Keratinocyte (primary cell): ENCODE measurements around the gene TENT4B. TPM values are rescaled to one million over a fixed set of nuclear protein-coding genes. Genes with fewer than 3 reads are reported as not detected.

Experiments
- DNase-seq: peaks from one replicate; pipeline ENCODE4 v3.0.0-alpha.2; 2011; ENCODE audit warnings: low read depth, missing footprints, low spot score
- FAIRE-seq: peaks from 2 replicates; lab custom pipeline; 2011; peaks lifted over from hg19 to GRCh38; lab: Jason Lieb, UNC
- H2AFZ ChIP-seq: 2 replicates; pipeline ENCODE4 v1.6.0; 2012; ENCODE audit warnings: low read length, control low read depth, inconsistent platforms; ENCODE audit not compliant: control insufficient read depth
- H3K27ac ChIP-seq: 2 replicates; pipeline ENCODE4 v1.5.1; 2011; ENCODE audit warnings: low read length; ENCODE audit not compliant: control insufficient read depth, insufficient read depth
- H3K27me3 ChIP-seq: 3 replicates; pipeline ENCODE4 v1.6.0; 2011; ENCODE audit warnings: low read length; ENCODE audit not compliant: control insufficient read depth, insufficient read depth; ENCODE audit errors: extremely low read depth
- H3K36me3 ChIP-seq, 2 experiments: 2 replicates in 1 of 2; 3 replicates in 1 of 2; pipeline ENCODE4 v1.5.1; 2011; ENCODE audit warnings: low read length in 2 of 2, mild to moderate bottlenecking in 1 of 2; ENCODE audit not compliant: control insufficient read depth in 2 of 2, insufficient read depth in 2 of 2; ENCODE audit errors: extremely low read depth in 1 of 2
- H3K4me1 ChIP-seq: 3 replicates; pipeline ENCODE4 v1.5.1; 2011; ENCODE audit warnings: low read length; ENCODE audit not compliant: control insufficient read depth, insufficient read depth; ENCODE audit errors: extremely low read depth
- H3K4me2 ChIP-seq: 3 replicates; pipeline ENCODE4 v1.6.0; 2011; ENCODE audit warnings: low read depth, low read length; ENCODE audit not compliant: control insufficient read depth, insufficient read depth; ENCODE audit errors: extremely low read depth
- H3K4me3 ChIP-seq, 3 experiments: fragments of 200-600 bp in 1 of 3; sonication (generic) in 1 of 3; 2 replicates in 2 of 3; 3 replicates in 1 of 3; pipeline ENCODE4 v1.5.1; 2011 to 2016; ENCODE audit warnings: low read length in 3 of 3, mild to moderate bottlenecking in 3 of 3, control low read depth in 2 of 3, inconsistent platforms in 1 of 3, low read depth in 1 of 3, mixed read lengths in 1 of 3, mixed run types in 1 of 3, moderate library complexity in 1 of 3; ENCODE audit not compliant: control insufficient read depth in 2 of 3, insufficient read depth in 2 of 3; ENCODE audit errors: extremely low read depth in 1 of 3
- H3K79me2 ChIP-seq: 2 replicates; pipeline ENCODE4 v1.6.0; 2012; ENCODE audit warnings: low read length; ENCODE audit not compliant: control insufficient read depth, insufficient read depth
- H3K9ac ChIP-seq: 3 replicates; pipeline ENCODE4 v1.6.0; 2011; ENCODE audit warnings: low read length; ENCODE audit not compliant: control insufficient read depth, insufficient read depth; ENCODE audit errors: extremely low read depth
- H3K9me1 ChIP-seq: 3 replicates; pipeline ENCODE4 v1.6.0; 2011; ENCODE audit warnings: low read length; ENCODE audit not compliant: control insufficient read depth, insufficient read depth; ENCODE audit errors: extremely low read depth
- H3K9me3 ChIP-seq: 2 replicates; pipeline ENCODE4 v1.5.1; 2012; ENCODE audit warnings: low read depth, low read length; ENCODE audit not compliant: control insufficient read depth
- H4K20me1 ChIP-seq: 3 replicates; pipeline ENCODE4 v1.6.0; 2011; ENCODE audit warnings: low read length; ENCODE audit not compliant: control insufficient read depth, insufficient read depth; ENCODE audit errors: extremely low read depth
- CTCF ChIP-seq, 3 experiments: IDR thresholded peaks in 1 of 3; conservative IDR thresholded peaks in 1 of 3; optimal IDR thresholded peaks in 1 of 3; 2 replicates in 2 of 3; 3 replicates in 1 of 3; pipeline versions ENCODE3 to v1.5.1; 2011; ENCODE audit warnings: low read length in 3 of 3, mild to moderate bottlenecking in 3 of 3, moderate library complexity in 2 of 3, control low read depth in 1 of 3, inconsistent platforms in 1 of 3; ENCODE audit not compliant: insufficient read depth in 2 of 3; ENCODE audit errors: extremely low read depth in 1 of 3
- EZH2 ChIP-seq: IDR thresholded peaks from one replicate; pipeline ENCODE4 v1.6.1; 2012; ENCODE audit warnings: inconsistent platforms, mild to moderate bottlenecking, low read length, moderate library complexity
- dilution Hi-C: fragments of 300-500 bp; cut with MboI; formaldehyde crosslinking; loops from one replicate; pipeline ENCODE4 v1.7.0; 2020; ENCODE audit warnings: low sequenced_read_pairs; ENCODE audit not compliant: extremely low pct_ligation_motif_present
- polyA plus RNA-seq, 5 experiments: library from polyadenylated mRNA; depleted of rRNA in 3 of 5; stranded (reverse) in 3 of 5; stranded (forward) in 1 of 5; unstranded in 1 of 5; fragments of >200 nt; gene quantifications; 1 replicate in 1 of 5; 2 replicates in 3 of 5; 3 replicates in 1 of 5; pipeline versions ENCODE4 v1.2.1 to v1.2.3, GENCODE V29; 2011 to 2012; ENCODE audit warnings: missing spikeins in 2 of 5, low read depth in 1 of 5, low replicate concordance in 1 of 5

Gene TENT4B
- polyA plus RNA-seq, 1 donor (not counting 4 experiments of a cell fraction or from before 2014, with no cell fraction given): 14.8 TPM

GRCh38 chr16:50139580-50139979 lies 13.5 kb upstream of the TENT4B start:
- H2AFZ ChIP-seq: no peak overlapping the region
- H3K27ac ChIP-seq: no peak overlapping the region
- no peaks in the 10 kb centered on the region for H3K9me3 ChIP-seq
- H3K27me3 ChIP-seq: no peaks in the 10 kb centered on the region
- H3K79me2 ChIP-seq: no peaks in the 10 kb centered on the region
- H3K4me3 ChIP-seq: no peak overlapping the region
- no peaks in the 10 kb centered on the region for H3K4me1 ChIP-seq
- dilution Hi-C loops: no loop called here
- no peaks in the 10 kb centered on the region for H4K20me1 ChIP-seq
- H3K36me3 ChIP-seq: no peaks in the 10 kb centered on the region
- H3K4me2 ChIP-seq: no peak overlapping the region
- TF ChIP-seq EZH2 (no peak), CTCF (optimal IDR thresholded peaks at IDR 0.05 in 1 of 3, IDR thresholded peaks at IDR 0.05 in 1 of 3, conservative IDR thresholded peaks at IDR 0.05 in 1 of 3; ENCODE audit: extremely low read depth in 1 of 3, insufficient read depth in 2 of 3, low read length in 3 of 3) (no peak)
- DNase-seq (no peak), FAIRE-seq (no peak)
- H3K9me1 ChIP-seq: no peaks in the 10 kb centered on the region
- no peak overlapping the region for H3K9ac ChIP-seq

- no peaks in the 10 kb centered on the region for H3K9me3 ChIP-seq
- no peaks in the 10 kb centered on the region for H3K36me3 ChIP-seq
- no peak overlapping the region for H3K27ac ChIP-seq
- no peak for FAIRE-seq
- H3K4me1 ChIP-seq: no peaks in the 10 kb centered on the region
- no peaks in the 10 kb centered on the region for H3K9me1 ChIP-seq
- no peaks in the 10 kb centered on the region for H3K27me3 ChIP-seq
- H3K4me2 ChIP-seq: no peak overlapping the region
- dilution Hi-C loops: no loop called here
- H4K20me1 ChIP-seq: no peaks in the 10 kb centered on the region
- H3K79me2 ChIP-seq: no peaks in the 10 kb centered on the region
- H2AFZ ChIP-seq: no peak overlapping the region
- no peak overlapping the region for H3K9ac ChIP-seq
- TF ChIP-seq CTCF (optimal IDR thresholded peaks at IDR 0.05 in 1 of 3, IDR thresholded peaks at IDR 0.05 in 1 of 3, conservative IDR thresholded peaks at IDR 0.05 in 1 of 3; ENCODE audit: extremely low read depth in 1 of 3, insufficient read depth in 2 of 3, low read length in 3 of 3): no peak
- TF ChIP-seq EZH2: no peak
- no peak for DNase-seq
- no peak overlapping the region for H3K4me3 ChIP-seq
Observed at GRCh38 chr16:50144211-50144610, 8.9 kb upstream of the TENT4B start.
